Calu3 (cell line): ENCODE data around the gene KIAA1191. TPM values are rescaled to one million over a fixed set of nuclear protein-coding genes. Genes with fewer than 3 reads are reported as not detected.

Experiments
- BruUV-seq: library from RNA; stranded (reverse); fragments of 400-500 nt; replicated peaks from 2 replicates; lab custom pipeline; 2021; lab: Mats Ljungman, UMichigan
- CTCF ChIA-PET: fragments of 300-600 bp; sonication (Branson Sonifier 250); formaldehyde crosslinking; loops from one replicate; lab custom pipeline; 2022; ENCODE audit warnings: antibody characterized with exemption; lab: Charles Lee
- DNase-seq: peaks from one replicate; pipeline ENCODE4 v3.0.0; 2022
- H3K27ac Mint-ChIP-seq: one replicate; pipeline ENCODE4 v1.8.0; 2022; ENCODE audit warnings: mixed read lengths; ENCODE audit not compliant: unreplicated experiment
- H3K27me3 Mint-ChIP-seq: one replicate; pipeline ENCODE4 v1.8.0; 2022; ENCODE audit warnings: mixed read lengths; ENCODE audit not compliant: unreplicated experiment
- H3K36me3 Mint-ChIP-seq: one replicate; pipeline ENCODE4 v1.8.0; 2022; ENCODE audit warnings: mild to moderate bottlenecking, moderate library complexity, mixed read lengths; ENCODE audit not compliant: insufficient read depth, unreplicated experiment
- H3K4me1 Mint-ChIP-seq: one replicate; pipeline ENCODE4 v1.8.0; 2022; ENCODE audit warnings: mild to moderate bottlenecking, low read depth, mixed read lengths; ENCODE audit not compliant: unreplicated experiment
- H3K4me3 Mint-ChIP-seq: one replicate; pipeline ENCODE4 v1.8.0; 2022; ENCODE audit warnings: mild to moderate bottlenecking, low read depth, moderate library complexity, mixed read lengths; ENCODE audit not compliant: unreplicated experiment
- H3K9me3 Mint-ChIP-seq: one replicate; pipeline ENCODE4 v1.8.0; 2022; ENCODE audit warnings: low read depth, mixed read lengths; ENCODE audit not compliant: unreplicated experiment
- intact Hi-C: fragments of 100-400 bp; cut with micrococcal nuclease; formaldehyde crosslinking; loops from one replicate; pipeline ENCODE4 v1.10.0; 2022; ENCODE audit not compliant: unreplicated experiment
- total RNA-seq: library from RNA; stranded (reverse); gene quantifications from 2 replicates; pipeline ENCODE4 v1.2.3, GENCODE V29; 2022
- TF ChIP-seq, protein P1 (sequence below): fragments of 200-600 bp; IDR thresholded peaks from one replicate; pipeline ENCODE4 v1.8.0; 2022; ENCODE audit warnings: antibody characterized with exemption; ENCODE audit not compliant: unreplicated experiment

The KIAA1191 gene
- total RNA-seq, 1 experiment from 2014 or later = 79.0 TPM

DNA sequence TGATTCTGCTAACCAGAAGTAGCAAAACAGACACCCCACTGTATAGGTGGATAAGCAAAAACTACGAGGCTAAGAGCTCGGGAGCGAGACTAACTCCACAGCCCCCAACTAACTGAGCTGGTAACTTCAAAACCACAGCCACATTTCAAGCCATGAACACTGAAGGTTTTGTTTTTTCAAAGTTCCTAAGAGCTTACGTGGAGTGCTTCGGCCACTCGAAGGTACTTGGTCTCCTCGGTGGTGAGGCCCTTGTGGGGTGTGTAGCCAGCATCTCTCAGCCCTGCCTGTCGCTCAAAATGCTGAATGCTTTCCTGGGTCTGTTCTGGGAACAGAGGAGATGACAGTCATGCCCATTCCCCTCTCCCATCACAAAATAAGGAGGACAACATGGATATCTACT is 11.1 kb downstream of the KIAA1191 start:
- H3K27me3 Mint-ChIP-seq = no peaks in the 10 kb centered on the region
- DNase-seq = no peak
- H3K27ac Mint-ChIP-seq = no peak overlapping the region
- H3K4me3 Mint-ChIP-seq = no peak overlapping the region
- H3K4me1 Mint-ChIP-seq = no peaks in the 10 kb centered on the region
- H3K36me3 Mint-ChIP-seq = peaks cover 53% of the 10 kb centered on the region
- intact Hi-C loops = no loop called here
- CTCF ChIA-PET = interaction anchor here (0.5 kb wide), 1 partner anchor 38 kb away, joined by 3 read pairs; no protein-coding TSS in a partner anchor
- no peaks in the 10 kb centered on the region for H3K9me3 Mint-ChIP-seq
- no TSS peak for BruUV-seq
- TF ChIP-seq, protein P1, sequence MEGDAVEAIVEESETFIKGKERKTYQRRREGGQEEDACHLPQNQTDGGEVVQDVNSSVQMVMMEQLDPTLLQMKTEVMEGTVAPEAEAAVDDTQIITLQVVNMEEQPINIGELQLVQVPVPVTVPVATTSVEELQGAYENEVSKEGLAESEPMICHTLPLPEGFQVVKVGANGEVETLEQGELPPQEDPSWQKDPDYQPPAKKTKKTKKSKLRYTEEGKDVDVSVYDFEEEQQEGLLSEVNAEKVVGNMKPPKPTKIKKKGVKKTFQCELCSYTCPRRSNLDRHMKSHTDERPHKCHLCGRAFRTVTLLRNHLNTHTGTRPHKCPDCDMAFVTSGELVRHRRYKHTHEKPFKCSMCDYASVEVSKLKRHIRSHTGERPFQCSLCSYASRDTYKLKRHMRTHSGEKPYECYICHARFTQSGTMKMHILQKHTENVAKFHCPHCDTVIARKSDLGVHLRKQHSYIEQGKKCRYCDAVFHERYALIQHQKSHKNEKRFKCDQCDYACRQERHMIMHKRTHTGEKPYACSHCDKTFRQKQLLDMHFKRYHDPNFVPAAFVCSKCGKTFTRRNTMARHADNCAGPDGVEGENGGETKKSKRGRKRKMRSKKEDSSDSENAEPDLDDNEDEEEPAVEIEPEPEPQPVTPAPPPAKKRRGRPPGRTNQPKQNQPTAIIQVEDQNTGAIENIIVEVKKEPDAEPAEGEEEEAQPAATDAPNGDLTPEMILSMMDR = no peak

DNA sequence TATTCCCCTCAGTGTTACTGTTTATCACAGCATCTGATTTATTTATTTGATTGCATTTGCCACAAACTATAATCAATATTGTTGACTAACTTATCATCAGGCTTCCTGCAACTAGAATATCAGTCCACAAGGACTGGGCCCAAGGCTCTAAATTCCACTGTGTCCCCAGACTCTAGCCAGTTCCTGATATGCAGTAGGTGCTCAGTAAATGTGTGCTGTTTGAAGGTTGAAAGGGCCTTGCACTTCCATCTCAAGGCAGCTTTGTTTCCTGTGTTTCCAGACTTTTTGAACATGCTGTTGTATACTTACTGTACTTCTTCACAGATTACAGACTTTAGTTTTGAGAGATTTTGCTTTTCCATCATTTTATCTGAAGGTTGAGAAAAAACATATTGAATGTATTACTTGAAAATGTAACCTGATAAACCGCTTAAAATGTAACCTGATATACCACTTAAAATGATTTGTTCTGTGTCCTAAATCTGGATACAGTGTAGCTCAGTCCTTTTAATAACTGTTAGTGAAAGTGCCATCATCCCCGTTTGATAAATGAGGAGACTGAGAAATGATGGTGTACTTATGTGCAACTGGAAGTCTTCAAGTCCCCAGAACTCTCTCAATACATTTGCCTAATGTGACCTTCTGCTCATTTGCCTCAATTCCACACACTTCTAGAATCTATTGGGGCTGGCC is 18.7 kb downstream of the KIAA1191 start:
- Mint-ChIP-seq H3K36me3 (peaks cover 8% of the 10 kb centered on the region), H3K27ac (no peak overlapping the region), H3K27me3 (no peaks in the 10 kb centered on the region), H3K4me1 (no peaks in the 10 kb centered on the region), H3K9me3 (no peaks in the 10 kb centered on the region), H3K4me3 (no peak overlapping the region)
- BruUV-seq = no TSS peak
- DNase-seq = no peak
- intact Hi-C loops = no loop called here
- TF ChIP-seq, protein P1 = no peak
- CTCF ChIA-PET = interaction anchor here (0.6 kb wide), 1 partner anchor 1164 kb away, joined by 4 read pairs; no protein-coding TSS in a partner anchor

- DNase-seq = no peak
- Mint-ChIP-seq H3K9me3 (no peaks in the 10 kb centered on the region), H3K27ac (no peak overlapping the region), H3K4me1 (no peaks in the 10 kb centered on the region), H3K36me3 (peaks cover 5% of the 10 kb centered on the region), H3K4me3 (no peak overlapping the region), H3K27me3 (no peaks in the 10 kb centered on the region)
- CTCF ChIA-PET = no interaction called here
- BruUV-seq = no TSS peak
- TF ChIP-seq, protein P1 = no peak
- intact Hi-C loops = no loop called here
Measured at GRCh38 chr5:176342158-176342483, 19.4 kb downstream of the KIAA1191 start.

- CTCF ChIA-PET = no interaction called here
- Mint-ChIP-seq H3K9me3 (no peaks in the 10 kb centered on the region), H3K27me3 (no peaks in the 10 kb centered on the region), H3K27ac (no peak overlapping the region), H3K4me3 (no peak overlapping the region), H3K36me3 (peaks cover 5% of the 10 kb centered on the region), H3K4me1 (no peaks in the 10 kb centered on the region)
- TF ChIP-seq, protein P1 = no peak
- no TSS peak for BruUV-seq
- no peak for DNase-seq
- intact Hi-C loops = no loop called here
Measured at GRCh38 chr5:176341325-176342157, 20.0 kb downstream of the KIAA1191 start.
